K562 (cell line): ENCODE results near the gene CEMIP2.

Experiments
- POLR2A ChIP-seq: fragments of 450-650 bp; conservative IDR thresholded peaks from 2 replicates; pipeline ENCODE4 v1.6.1; 2016
- REST ChIP-seq, 2 experiments: fragments of 450-650 bp; formaldehyde crosslinking in 1 of 2; IDR thresholded peaks; 2 replicates each; pipeline versions ENCODE4 v1.4.0 to v1.6.1; 2014 to 2020; ENCODE audit warnings: mild to moderate bottlenecking in 2 of 2, borderline replicate concordance in 1 of 2, low read depth in 1 of 2

GRCh38 chr9:71694332-71694731 is 74.0 kb downstream of the CEMIP2 start:
- TF ChIP-seq REST (IDR thresholded peaks at IDR 0.05; ENCODE audit: borderline replicate concordance) (no peak), REST (CRISPR knock-in tag; IDR thresholded peaks at IDR 0.05; ENCODE audit: low read depth) (no peak), POLR2A (no peak)
